ENCODE data around the gene MYO1F. TPM values are rescaled to one million over a fixed set of nuclear protein-coding genes. Genes with fewer than 3 reads are reported as not detected.

Gene MYO1F
- total and polyA plus RNA-seq, 11 donors, result 1.8 to 56.6 (median 4.7) TPM

DNA sequence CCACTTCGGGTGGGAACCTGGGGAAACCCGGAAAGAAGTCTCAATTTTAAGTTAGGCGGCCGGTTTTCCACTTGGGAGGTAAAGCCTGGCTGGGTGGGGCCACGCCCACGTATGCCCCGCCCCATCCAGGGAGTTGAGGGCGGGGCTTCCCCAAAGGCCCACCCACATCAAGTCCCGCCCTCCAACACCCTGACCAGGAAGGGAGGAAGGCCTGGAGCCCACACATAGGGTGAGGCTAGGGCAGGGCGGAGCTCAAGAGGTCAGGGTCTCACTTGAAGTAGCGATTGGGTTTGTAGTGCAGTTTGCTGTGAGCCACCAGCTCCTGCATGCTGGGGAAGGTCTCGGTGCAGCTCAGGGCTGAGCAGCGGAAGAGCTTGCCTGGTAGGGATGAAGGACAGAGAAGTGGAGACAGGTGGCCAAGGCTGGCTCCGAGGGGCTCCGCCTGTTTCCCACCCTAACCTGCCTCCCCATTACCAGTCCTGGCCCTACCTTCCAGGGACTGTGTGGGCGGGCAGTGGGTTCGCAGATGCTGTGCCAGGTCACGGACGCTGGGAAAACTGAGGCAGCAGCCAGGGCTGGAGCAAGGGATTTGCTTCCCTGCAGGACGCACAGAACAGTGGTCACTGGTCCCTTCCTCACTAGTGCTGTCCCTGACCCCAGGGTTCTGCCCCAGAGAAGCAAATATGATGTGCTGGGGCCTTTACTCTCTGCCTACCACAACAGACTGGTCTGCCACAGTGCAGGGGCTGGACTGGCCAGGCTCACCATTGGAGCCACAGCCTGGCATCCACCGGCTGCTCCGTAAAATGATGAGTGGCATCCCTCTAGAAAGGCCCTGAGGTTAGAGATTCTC lies 64.9 kb downstream of the MYO1F start:
- peak overlapping the region in 6 of 12 donors; percentile 97 to 100 (median 98) for H3K27ac ChIP-seq
- ATAC-seq (no peak), DNase-seq (peak in 1 of 5 donors; percentile 39)
- WGBS, 4 donors, result 78 to 83% (median 80%) methylated on average over 15 to 22 of the region's 22 CpGs
- H3K36me3 ChIP-seq, result peaks cover 0 to 18% (median 4%) of the 10 kb centered on the region in 9 donors
- TF ChIP-seq, protein P1, sequence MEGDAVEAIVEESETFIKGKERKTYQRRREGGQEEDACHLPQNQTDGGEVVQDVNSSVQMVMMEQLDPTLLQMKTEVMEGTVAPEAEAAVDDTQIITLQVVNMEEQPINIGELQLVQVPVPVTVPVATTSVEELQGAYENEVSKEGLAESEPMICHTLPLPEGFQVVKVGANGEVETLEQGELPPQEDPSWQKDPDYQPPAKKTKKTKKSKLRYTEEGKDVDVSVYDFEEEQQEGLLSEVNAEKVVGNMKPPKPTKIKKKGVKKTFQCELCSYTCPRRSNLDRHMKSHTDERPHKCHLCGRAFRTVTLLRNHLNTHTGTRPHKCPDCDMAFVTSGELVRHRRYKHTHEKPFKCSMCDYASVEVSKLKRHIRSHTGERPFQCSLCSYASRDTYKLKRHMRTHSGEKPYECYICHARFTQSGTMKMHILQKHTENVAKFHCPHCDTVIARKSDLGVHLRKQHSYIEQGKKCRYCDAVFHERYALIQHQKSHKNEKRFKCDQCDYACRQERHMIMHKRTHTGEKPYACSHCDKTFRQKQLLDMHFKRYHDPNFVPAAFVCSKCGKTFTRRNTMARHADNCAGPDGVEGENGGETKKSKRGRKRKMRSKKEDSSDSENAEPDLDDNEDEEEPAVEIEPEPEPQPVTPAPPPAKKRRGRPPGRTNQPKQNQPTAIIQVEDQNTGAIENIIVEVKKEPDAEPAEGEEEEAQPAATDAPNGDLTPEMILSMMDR (IDR thresholded peaks at IDR 0.05), result no peak
- TF ChIP-seq POLR2A (IDR thresholded peaks at IDR 0.05), result no peak
- peaks cover 4 to 48% (median 17%) of the 10 kb centered on the region in 12 donors for H3K4me1 ChIP-seq
- intact Hi-C loops (cut with DNase I), result loop anchor here in 3 of 10 donors (5.0 kb wide), 2 partner anchors 65 to 100 kb away; partner anchors contain the start of gene MARCHF2 (in 2 of the 3)
- no peaks in the 10 kb centered on the region for H3K27me3 ChIP-seq
- no peaks in the 10 kb centered on the region for H3K9me3 ChIP-seq
- H3K4me3 ChIP-seq, result peak overlapping the region in 1 of 12 donors; percentile 88

DNA sequence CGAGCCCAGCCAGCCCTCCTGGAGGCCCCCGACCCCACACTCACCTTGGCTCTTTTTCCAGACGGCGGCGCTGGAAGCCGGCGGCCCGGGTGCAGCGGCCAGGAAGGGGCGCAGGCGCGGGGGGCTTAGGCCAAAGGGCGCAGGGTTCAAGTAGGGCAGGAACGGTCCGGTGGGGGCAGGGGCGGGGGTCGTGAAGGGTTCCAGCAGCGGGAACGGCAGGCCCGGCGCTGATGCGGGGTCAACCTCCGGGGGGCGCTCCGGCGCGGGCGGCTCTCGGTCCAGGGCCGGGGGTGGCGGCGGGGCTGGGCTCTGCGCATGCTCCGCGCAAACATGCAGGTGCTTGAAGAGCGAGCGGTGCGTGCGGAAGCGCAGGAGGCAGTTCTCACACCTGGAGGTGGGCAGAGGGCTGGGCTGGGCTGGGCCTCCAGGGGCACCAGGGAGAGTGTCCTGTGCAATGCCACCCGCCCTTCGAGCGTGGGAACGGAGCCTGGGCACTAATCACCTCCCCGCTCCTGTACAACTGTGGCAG lies 65.6 kb downstream of the MYO1F start:
- Histone ChIP-seq H3K36me3 (peaks cover 0 to 18% (median 4%) of the 10 kb centered on the region in 9 donors), H3K9me3 (no peaks in the 10 kb centered on the region), H3K27ac (no peak overlapping the region), H3K4me1 (peaks cover 4 to 44% (median 17%) of the 10 kb centered on the region in 12 donors), H3K4me3 (no peak overlapping the region), H3K27me3 (no peaks in the 10 kb centered on the region)
- 68 to 83% (median 72%) methylated on average over 29 to 45 of the region's 45 CpGs for whole genome bisulfite sequencing, 4 donors
- intact Hi-C loops (cut with DNase I), result loop anchor here in 3 of 10 donors (5.0 kb wide), 2 partner anchors 64 to 99 kb away; partner anchors contain the start of gene MARCHF2 (in 2 of the 3)
- TF ChIP-seq POLR2A (IDR thresholded peaks at IDR 0.05), result no peak
- TF ChIP-seq, protein P1 (IDR thresholded peaks at IDR 0.05), result no peak
- DNase-seq (no peak), ATAC-seq (no peak)

DNA sequence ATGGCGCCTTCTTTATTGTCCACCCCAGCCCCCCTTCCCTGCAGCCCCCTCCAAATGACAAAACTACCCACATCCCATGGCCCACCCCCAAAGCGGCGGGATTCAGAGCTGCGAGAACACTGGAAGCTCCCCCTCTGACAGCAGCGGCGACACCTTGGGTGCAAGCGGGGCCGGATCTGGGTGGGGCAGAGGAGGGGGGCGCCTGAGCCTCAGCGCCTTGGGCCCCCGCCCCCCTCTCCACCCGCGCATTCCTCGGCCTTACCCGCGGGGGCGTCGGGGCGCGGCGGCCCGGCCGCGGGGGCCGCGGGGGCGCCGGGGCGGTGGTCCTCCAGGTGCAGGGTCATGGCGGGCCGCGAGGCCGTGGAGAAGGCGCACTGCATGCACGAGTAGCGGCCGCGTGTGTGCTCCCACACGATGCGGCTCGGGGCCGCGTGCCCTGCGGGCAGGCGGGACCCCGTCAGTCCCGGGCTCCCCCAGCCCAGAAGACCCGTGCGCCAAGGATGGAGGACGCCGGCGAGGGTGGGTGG lies 66.6 kb downstream of the MYO1F start:
- DNase-seq (no peak), ATAC-seq (no peak)
- 81 to 88% (median 83%) methylated on average over 30 to 52 of the region's 52 CpGs for WGBS, 4 donors
- Histone ChIP-seq H3K4me3 (no peak overlapping the region), H3K27ac (no peak overlapping the region), H3K4me1 (peaks cover 4 to 46% (median 24%) of the 10 kb centered on the region in 12 donors), H3K36me3 (peaks cover 0 to 18% (median 4%) of the 10 kb centered on the region in 9 donors), H3K27me3 (no peaks in the 10 kb centered on the region), H3K9me3 (no peaks in the 10 kb centered on the region)
- intact Hi-C loops (cut with DNase I), result loop anchor here in 3 of 10 donors (5.0 kb wide), 2 partner anchors 63 to 98 kb away; partner anchors contain the start of gene MARCHF2 (in 2 of the 3)
- no peak for TF ChIP-seq POLR2A (IDR thresholded peaks at IDR 0.05)
- TF ChIP-seq, protein P1 (IDR thresholded peaks at IDR 0.05), result no peak
